HG03196 (cell line): ENCODE data around the gene PMFBP1.

Experiments
- ATAC-seq: cut with Tn5 transposase; IDR thresholded peaks from one replicate; pipeline ENCODE4 v1.9.1; 2021; ENCODE audit not compliant: unreplicated experiment

Gene PMFBP1

DNA sequence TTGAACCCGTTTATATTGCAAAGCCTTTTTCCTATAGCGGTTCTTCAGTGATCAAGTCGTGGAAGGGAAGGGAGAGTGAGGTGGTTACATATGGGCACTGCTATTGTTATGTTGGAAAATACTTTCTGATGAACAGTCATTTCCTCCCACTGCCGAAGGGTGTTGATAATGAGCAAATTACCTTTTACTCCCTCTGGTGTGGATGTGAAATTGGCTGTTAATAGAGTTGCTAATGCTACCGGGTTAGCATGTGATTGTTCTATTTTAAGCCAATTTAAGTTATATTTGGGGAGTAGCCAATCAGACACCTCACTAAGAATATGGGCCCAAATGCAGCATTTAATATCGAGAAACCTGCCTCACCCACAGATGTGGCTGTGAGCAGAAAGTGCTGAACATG, 15.6 kb upstream of the PMFBP1 start:
- no peak for ATAC-seq

DNA sequence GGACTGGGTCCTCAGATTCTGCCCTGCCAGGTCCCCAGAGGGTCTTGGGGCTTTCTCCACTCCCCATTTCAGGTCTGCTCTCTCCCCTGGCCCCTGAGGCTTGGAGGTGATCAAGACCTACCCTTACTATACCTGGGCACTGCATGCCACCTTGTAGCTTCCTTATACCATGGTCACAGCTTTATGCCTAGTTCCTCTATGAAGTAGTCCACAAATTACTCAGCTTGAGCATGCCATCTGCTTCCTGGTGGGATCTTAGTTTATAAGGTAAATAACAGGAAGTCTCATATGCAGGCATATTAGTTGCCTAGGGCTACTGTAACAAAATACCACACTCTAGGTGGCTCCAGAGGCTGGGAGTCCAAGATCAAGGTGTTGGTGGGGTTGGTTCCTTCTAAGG, 11.0 kb upstream of the PMFBP1 start:
- no peak for ATAC-seq

DNA sequence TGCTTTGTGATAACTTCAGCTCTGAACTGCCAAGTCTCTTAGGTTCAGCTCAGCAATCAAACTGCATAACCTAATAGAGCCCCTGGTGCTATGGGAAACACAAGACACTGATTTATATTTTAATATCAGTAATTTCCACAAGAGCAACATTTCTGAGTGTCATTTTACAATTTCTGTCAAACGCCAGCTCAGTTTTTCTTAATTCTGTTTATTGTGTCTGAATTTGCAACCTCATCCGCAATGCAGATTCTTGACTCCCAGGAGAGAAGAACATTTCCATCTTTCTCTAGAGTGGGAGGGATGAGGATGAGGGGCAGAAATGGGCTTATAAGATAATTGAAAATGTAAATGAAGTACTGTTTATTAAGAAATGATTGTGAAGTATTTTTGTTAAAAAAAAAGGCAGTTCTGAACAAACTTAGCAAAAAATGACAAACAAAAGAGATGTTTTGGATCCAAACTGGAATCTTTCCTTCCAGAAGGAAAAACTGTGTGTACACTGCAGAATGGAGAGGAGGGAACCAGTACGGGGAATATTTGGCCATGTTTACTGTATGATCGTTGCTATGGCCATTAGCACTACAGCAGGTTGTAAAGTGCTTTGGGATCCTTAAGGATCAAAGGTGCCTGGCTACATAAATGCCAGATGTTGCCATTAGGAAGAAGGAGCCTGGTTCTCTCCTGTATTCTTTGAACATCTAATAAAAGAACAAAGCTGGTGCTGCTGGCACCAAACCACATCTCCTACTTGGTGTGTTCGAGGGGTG, 7.4 kb upstream of the PMFBP1 start:
- ATAC-seq: no peak

DNA sequence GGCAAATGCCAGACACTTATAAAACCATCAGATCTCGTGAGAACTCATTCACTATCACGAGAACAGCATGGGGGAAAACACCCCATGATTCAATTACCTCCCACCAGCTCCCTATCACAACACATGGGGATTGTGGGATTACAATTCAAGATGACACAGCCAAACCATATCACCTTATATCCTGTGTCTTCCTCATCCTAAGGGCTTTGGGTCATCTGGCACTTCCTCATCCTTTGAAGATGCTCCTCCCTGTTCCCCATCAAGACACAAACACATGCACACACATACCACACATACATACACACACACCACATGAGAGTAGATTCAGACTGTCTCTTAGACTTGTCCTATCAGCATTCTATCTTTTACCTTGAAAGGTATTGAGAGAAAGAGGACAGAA, 2.8 kb upstream of the PMFBP1 start:
- ATAC-seq: no peak

DNA sequence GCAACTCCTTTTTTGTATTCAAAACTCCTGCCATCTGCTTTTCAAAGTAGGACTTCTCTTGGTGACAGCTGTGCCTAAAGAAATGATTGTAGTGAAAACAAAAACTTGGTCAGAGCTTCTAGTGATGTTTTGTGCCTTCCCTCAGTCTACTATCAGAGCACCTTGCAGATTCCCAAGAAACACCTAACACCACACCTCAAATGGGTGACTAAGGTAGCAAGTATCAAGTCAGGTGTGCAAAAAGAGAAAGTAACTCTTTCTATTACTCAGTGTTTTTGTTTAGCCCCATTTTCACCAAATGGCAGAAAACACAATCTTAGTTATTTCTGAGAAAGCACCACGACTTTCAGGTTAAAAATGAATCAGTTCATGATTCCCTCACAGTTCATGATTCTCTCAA, 2.0 kb upstream of the PMFBP1 start:
- ATAC-seq: no peak

DNA sequence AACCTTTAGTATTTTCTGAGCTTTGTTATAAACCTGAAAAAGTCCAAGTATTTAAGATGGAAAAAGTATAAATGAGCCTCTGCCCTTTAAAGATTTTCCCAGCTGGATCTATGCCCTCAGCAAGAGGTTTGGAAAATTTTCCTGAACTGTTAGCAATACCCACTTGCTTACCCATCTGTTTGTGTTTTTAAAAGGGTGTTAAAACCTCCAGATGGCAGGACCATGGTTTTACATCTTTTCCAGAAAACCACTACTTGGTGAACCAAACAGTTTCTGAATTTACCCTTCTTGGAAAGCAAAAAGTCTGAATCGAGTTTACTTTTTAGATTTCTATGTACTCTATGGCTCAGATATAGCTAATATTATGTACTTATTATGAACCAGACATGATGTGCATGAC, 719 bp downstream of the PMFBP1 start:
- ATAC-seq: no peak

DNA sequence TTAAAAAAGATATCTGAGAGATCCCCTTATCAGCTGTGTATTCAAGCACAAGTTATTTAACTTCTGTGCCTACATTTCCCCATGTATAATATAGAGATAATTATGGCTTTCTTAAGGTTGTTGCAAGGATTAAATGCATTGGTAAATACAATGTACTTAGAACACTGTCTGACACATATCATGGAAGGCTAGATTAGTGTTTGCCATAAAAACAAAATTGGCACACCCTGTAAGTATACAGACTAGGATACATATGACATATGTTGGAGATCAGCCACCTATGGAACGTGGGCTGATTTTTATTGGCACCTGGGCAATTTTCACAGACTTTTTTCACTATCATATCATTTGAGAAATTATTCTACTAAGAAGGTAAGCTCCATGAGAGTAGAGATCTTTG, 2.2 kb downstream of the PMFBP1 start:
- ATAC-seq: no peak

DNA sequence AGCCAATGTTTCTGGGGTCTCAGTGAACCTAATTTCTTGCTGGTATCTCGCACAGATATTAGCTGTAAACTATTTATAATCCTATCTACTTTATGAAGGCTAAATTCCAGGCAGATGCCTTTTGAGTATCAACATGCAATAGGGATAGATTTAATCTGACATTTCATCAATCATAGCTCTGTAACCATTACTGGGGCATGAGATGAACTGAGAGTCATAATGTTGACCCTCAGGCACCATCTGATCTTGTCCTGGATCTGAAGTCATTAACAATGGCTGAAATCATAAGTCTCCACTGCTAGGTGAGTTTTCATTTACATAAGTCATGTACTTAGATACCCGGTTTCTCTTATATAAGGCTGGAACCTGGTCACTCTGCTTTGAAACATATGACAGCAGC, 3.6 kb downstream of the PMFBP1 start:
- ATAC-seq: no peak

DNA sequence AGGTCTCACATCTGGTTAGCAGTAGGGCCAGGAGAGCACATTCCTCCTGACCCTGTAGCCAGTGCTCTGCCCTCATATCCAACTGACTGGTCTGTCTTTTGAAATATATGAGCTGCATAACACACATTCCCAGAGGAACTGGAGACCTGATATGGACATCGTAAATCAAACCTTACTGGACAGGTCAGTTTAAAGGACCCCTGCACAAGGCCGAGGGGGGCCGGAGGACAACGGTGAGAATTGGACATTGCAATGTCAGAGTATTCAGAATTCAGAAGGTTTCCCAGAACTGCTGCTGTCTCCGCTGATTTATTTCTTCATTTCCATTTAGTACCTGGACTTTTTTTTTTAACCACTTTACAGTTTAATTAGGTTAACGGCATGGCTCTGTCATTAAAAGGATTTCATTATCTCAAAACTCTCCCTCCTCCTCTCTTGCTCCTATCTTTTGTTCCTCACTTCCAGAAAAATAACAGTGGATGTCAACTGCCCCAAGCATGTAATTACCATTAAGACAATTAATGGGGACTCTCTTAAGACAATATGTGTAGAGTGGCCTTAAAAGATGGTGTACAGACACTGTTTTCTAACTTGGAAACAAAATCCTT, 4.9 kb downstream of the PMFBP1 start:
- ATAC-seq: no peak

DNA sequence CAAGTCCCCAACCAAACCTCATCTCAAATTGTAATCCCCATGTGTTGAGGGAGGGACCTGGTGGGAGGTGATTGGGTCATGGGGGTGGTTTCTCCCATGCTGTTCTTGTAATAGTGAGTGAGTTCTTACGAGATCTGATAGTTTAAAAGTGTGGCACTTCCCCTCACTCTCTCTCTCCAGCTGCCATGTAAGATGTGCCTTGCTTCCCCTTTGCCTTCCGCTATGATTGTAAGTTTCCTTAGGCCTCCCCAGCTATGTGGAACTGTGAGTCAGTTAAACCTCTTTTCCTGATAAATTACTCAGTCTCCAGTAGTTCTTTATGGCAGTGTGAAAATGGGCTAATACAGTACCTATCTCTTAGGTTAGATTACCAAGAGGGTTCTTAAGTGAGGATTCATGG, 5.8 kb downstream of the PMFBP1 start:
- no peak for ATAC-seq

DNA sequence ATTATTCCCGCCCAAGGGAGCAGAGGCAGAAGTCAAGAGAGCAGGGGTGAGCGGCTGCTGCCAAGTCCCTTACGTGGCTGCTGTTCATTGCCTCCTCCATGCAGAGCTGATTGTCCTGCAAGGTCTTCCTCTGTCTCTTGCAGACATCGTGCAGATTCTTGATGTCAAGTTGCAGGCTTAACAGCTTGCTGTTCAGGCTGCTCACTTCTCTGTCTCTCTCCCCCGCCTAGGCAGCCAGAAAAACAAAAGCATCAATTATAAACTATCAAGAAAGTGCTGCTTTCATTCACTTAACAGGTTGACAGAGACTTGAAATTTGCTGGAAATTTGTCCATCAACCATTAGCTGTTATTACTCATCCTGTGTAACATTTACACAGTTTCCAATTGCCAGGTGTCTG, 7.3 kb downstream of the PMFBP1 start:
- ATAC-seq: no peak

DNA sequence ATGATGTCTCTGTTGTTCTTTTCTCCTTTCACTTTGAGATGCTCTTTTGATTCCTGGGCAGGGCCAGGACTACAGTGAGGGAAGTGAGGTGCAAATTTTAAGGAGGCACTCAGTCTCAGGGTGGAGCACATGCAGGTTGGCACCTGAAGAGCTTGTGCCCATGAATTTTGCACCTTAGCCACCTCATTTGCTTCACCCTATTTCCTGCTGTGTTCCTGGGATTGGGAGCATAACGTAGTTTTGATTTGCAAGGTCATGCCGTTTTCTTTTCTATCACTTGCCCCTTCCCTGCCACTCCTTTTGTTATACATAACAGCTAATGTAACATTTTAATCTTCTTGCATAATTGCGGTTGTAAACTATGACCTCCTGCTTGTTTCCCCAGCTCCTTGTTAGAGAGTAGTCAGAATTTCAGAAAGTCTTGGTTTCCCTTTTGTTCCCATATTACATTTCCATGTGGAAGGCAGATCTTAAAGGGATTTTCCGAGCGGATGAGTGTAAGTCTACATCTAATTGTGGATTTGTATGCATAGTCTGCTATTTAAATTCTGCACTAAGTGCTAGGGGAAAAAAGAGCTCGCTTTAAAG, 9.8 kb downstream of the PMFBP1 start:
- ATAC-seq: no peak

DNA sequence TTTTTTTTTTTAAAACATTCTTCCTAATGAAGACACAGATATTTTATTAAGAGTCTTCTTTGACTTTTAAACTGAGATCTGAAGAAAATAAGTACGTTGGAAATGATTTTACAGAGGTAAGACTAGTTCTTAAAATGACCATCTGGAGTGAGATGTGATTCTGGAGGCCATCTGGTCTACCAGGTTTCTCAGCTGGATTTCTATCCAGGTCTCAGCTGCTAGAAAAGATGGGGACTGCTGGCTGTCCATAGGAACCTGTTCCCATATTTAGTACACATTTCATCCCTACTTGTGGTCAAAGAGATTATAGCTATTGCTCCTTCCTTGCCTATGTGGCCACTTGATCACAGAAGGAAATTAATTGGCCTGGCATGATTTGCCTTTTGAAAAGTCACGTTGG, 12.2 kb downstream of the PMFBP1 start:
- no peak for ATAC-seq

DNA sequence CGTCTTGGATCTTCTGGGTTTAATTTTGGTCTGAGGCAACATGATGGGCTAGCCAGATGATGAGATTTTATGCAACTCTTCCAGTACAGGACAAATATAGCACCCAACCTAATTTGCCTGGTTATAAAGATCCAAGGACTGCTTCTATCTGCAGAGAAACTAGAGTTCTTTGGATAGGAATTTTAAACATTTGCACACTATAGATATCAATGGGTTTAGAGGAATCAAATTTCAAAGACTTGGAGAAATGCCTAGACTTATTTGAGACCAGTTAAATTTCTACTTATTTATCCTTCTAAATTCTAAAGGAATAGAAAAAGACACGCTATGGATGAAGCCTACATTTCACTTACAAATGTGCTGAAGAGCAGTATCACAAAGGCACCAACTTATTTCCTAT, 12.6 kb downstream of the PMFBP1 start:
- no peak for ATAC-seq

DNA sequence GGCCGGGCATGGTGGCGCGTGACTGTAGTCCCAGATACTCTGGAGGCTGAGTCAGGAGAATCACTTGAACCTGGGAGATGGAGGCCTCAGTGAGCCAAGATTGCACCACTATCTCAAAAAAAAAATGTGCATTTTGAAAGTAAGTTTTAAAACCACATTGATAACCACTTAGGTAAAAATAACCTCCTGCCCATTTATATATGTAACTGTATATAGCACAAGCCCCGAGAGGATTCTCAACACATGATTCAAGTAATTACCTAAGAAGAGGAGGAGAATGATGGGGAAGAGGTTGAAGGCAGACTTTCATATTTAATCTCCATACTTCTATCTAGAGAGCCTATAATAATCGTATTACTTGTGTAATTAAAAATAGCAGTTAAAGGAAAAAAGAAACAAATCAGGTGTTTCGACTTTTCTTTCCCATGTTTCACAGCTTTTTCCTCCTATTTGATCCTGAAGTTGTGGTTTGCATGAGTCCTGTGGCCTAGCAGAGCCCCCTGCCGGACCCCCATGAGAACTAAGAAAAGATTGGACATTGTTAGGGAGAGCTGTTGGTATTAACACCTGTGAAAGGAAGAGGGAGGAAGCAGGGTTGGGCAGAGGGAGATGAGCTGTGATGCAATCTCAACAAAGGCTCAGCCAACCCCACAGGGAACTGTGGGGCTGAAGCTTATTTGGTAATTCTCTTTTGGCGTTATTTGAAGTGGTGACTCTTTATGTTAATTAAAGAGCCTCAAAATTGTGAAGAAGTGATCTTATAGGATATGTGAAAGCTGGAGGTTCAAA, 22.1 kb downstream of the PMFBP1 start:
- ATAC-seq: no peak

DNA sequence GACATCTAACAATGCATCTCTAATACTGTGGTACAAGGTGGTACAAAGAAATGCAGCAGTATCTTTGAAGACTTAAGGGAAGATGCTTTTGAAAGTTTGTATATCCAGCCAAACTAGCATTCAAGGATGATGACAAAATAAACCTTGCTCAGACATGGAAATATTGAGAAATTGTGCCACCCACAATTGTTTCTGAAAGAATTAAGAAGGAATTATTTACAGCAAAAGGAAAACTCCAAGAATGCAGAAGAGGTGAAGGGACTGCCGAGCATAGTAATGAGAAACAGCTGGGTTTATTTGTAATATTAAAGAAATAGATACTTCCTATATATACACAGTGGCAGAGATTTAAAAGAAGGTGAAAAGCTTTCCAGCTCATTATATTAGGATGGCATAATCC, 29.5 kb downstream of the PMFBP1 start:
- ATAC-seq: no peak

DNA sequence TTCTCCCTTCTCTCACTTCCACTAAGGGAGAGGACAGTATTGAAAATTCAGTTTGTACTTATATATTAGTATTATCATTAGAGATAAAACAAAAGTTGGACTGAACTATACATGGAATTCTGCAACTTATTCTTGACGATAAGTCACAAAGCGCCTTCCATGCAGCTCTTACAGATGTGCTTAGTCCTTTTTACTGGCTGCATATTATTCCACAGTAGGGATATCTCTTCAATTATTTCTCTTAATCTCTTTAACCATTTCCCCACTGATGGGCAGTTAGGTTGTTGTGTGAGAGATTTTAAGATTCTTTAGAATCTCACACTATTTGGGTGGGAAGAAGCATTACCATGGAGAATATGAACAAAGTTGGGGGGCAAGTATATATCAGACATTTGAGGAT, 32.0 kb downstream of the PMFBP1 start:
- ATAC-seq: no peak

DNA sequence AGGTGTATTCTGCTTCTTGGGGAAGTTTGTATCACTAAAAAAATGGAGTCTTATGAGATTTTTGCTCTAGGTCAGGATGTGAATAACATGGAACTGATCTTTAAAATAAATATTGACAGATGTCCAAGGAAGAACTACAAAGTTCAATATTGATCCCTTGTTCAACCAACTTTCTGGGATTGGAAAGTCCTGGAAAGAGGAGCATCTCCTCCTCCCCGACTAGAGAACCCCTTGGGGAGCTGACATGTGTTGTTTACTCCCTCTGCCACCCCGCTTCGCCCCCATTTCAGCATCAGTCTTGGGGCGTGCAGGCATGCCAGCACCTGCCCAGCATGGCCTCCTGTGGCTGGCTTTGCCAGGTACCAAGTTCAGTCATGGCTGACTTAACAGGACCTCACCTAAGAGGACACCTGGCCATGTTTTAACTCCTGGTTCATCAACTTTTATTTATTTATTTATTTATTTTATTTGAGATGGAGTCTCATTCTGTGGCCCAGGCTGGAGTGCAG, 33.8 kb downstream of the PMFBP1 start:
- no peak for ATAC-seq

DNA sequence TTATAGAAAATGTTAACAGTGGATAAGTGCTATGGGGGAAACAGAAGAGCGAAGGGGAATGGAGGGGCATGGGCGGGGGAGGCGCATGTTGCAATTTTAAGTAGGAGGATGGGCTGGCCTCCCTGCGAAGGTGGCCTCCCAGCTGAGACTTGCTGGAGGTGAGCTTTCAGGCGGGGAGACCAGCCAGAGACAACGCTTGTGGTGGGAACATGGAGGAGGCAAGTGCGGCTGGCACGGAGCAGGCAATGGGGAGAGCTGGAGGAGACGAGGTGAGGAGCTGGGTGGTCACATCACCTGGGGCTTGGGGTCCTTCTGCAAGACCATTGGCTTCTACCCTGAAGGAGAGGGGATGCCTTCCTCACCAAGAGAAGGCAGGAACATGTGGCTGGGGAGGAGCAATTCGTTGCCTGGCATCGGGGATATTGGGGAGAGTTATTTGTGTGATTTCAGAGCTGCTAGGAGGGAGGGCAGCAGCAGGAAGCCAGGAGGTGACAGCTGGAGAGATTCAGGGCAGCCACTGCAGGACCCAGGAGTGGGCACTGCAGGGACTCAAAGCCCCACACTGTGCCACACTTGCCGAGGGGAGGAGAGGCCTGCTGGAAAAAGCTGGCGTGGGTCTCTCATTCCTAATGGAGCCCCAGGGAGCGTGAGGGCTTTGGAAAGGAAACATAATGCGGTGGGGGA, 34.4 kb downstream of the PMFBP1 start:
- ATAC-seq: no peak

DNA sequence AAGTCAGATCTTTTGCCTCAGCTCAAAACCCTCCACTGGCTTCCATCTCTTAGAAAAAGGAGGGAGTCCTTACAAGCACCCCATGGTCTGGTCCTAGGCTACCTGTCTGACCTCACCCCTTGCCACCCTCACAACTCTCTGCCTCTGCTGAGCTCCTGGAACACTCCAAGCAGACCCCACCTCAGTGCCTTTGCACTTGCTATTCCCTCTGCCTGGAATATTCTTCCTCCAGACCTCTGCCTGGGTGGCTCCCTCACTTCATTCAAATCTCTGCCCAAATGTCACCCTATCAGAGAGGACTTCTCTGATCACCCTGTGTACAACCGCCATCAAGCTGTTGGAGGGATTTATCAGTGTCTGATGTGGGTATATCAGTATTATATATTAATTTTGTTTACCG, 37.4 kb downstream of the PMFBP1 start:
- no peak for ATAC-seq

DNA sequence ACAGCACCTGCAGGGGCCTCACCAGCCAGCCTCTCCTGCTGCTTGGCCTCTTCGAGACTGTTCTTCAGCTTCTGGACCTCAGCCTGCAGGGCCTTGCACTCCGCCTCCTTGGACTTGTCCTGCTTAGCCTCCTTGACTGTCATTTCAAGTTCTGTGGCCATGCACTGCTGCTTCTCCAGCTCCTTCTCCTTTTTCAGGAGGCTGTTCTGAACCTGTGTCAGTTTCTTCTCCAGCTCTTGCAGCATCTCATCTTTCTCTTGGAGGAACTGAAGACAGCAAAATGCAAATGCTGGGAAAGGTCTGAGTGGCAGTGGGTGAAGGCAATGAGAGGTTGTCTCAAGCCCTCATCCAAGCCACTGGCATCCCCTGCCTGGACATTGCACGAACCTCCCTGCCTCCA, 39.2 kb downstream of the PMFBP1 start:
- ATAC-seq: no peak
